ENCODE measurements around the gene FOXA1. TPM values are rescaled to one million over a fixed set of nuclear protein-coding genes. Genes with fewer than 3 reads are reported as not detected.

Gene FOXA1
- total and polyA plus RNA-seq, 9 donors: 0.08 to 3.6 (median 0.17) TPM

- no peak overlapping the region for H3K27ac ChIP-seq (ENCODE audit: low read length)
- no peaks in the 10 kb centered on the region for H3K9me3 ChIP-seq (replicated peaks; ENCODE audit: control insufficient read depth, low read depth, low read length)
- WGBS (ENCODE audit: insufficient coverage): 10% methylated on average over 6 of the region's 16 CpGs
Measured at GRCh38 chr14:37588956-37589714, 5.9 kb downstream of the FOXA1 start.

GRCh38 chr14:37588667-37588955, 6.4 kb downstream of the FOXA1 start:
- H3K4me1 ChIP-seq (ENCODE audit: control insufficient read depth, insufficient read depth, low read length): peaks cover 22% of the 10 kb centered on the region
- WGBS (ENCODE audit: insufficient coverage): 0% methylated on average over 1 of the region's 6 CpGs
- H3K27me3 ChIP-seq (ENCODE audit: control insufficient read depth, insufficient read depth, low read length): peaks cover 81% of the 10 kb centered on the region
- H3K4me3 ChIP-seq (ENCODE audit: low read length): no peak overlapping the region
- no peaks in the 10 kb centered on the region for H3K36me3 ChIP-seq (ENCODE audit: control insufficient read depth, insufficient read depth, low read length)
- no peaks in the 10 kb centered on the region for H3K9me3 ChIP-seq (replicated peaks; ENCODE audit: control insufficient read depth, low read depth, low read length)
- no peak for DNase-seq
- no peak overlapping the region for H3K27ac ChIP-seq (ENCODE audit: low read length)

More at GRCh38 chr14:37588956-37589714, 5.9 kb downstream of the FOXA1 start:
- DNase-seq: no peak
- Histone ChIP-seq H3K4me1 (ENCODE audit: control insufficient read depth, insufficient read depth, low read length) (peaks cover 22% of the 10 kb centered on the region), H3K36me3 (ENCODE audit: control insufficient read depth, insufficient read depth, low read length) (no peaks in the 10 kb centered on the region), H3K27me3 (ENCODE audit: control insufficient read depth, insufficient read depth, low read length) (peaks cover 78% of the 10 kb centered on the region), H3K4me3 (ENCODE audit: low read length) (no peak overlapping the region)

- Histone ChIP-seq H3K27ac (ENCODE audit: low read length) (no peak overlapping the region), H3K9me3 (replicated peaks; ENCODE audit: control insufficient read depth, low read depth, low read length) (no peaks in the 10 kb centered on the region), H3K4me3 (ENCODE audit: low read length) (no peak overlapping the region), H3K27me3 (ENCODE audit: control insufficient read depth, insufficient read depth, low read length) (peaks cover 81% of the 10 kb centered on the region), H3K4me1 (ENCODE audit: control insufficient read depth, insufficient read depth, low read length) (peaks cover 22% of the 10 kb centered on the region), H3K36me3 (ENCODE audit: control insufficient read depth, insufficient read depth, low read length) (no peaks in the 10 kb centered on the region)
- no peak for DNase-seq
- 3% methylated on average over 54 of the region's 63 CpGs for WGBS (ENCODE audit: insufficient coverage)
Measured at GRCh38 chr14:37587881-37588666, 7.0 kb downstream of the FOXA1 start.

GRCh38 chr14:37587131-37587803, 7.8 kb downstream of the FOXA1 start:
- H3K4me1 ChIP-seq (ENCODE audit: control insufficient read depth, insufficient read depth, low read length): peaks cover 22% of the 10 kb centered on the region
- no peak overlapping the region for H3K27ac ChIP-seq (ENCODE audit: low read length)
- WGBS (ENCODE audit: insufficient coverage): 14% methylated on average over 1 of the region's 4 CpGs
- H3K9me3 ChIP-seq (replicated peaks; ENCODE audit: control insufficient read depth, low read depth, low read length): no peaks in the 10 kb centered on the region
- H3K36me3 ChIP-seq (ENCODE audit: control insufficient read depth, insufficient read depth, low read length): no peaks in the 10 kb centered on the region
- no peak overlapping the region for H3K4me3 ChIP-seq (ENCODE audit: low read length)
- H3K27me3 ChIP-seq (ENCODE audit: control insufficient read depth, insufficient read depth, low read length): peaks cover 74% of the 10 kb centered on the region
- DNase-seq: no peak

- Histone ChIP-seq H3K4me3 (ENCODE audit: low read length) (no peak overlapping the region), H3K27ac (ENCODE audit: low read length) (no peak overlapping the region), H3K36me3 (ENCODE audit: control insufficient read depth, insufficient read depth, low read length) (no peaks in the 10 kb centered on the region), H3K27me3 (ENCODE audit: control insufficient read depth, insufficient read depth, low read length) (peaks cover 72% of the 10 kb centered on the region), H3K9me3 (replicated peaks; ENCODE audit: control insufficient read depth, low read depth, low read length) (no peaks in the 10 kb centered on the region), H3K4me1 (ENCODE audit: control insufficient read depth, insufficient read depth, low read length) (peaks cover 19% of the 10 kb centered on the region)
- WGBS (ENCODE audit: insufficient coverage): no CpG with 5 or more reads among the region's 1 CpG
- DNase-seq: no peak
Measured at GRCh38 chr14:37586797-37587130, 8.3 kb downstream of the FOXA1 start.

- DNase-seq: no peak
- Histone ChIP-seq H3K9me3 (replicated peaks; ENCODE audit: control insufficient read depth, low read depth, low read length) (no peaks in the 10 kb centered on the region), H3K36me3 (ENCODE audit: control insufficient read depth, insufficient read depth, low read length) (no peaks in the 10 kb centered on the region), H3K27ac (ENCODE audit: low read length) (no peak overlapping the region), H3K27me3 (ENCODE audit: control insufficient read depth, insufficient read depth, low read length) (peaks cover 69% of the 10 kb centered on the region), H3K4me3 (ENCODE audit: low read length) (no peak overlapping the region), H3K4me1 (ENCODE audit: control insufficient read depth, insufficient read depth, low read length) (peaks cover 16% of the 10 kb centered on the region)
- 6% methylated on average over 3 of the region's 10 CpGs for WGBS (ENCODE audit: insufficient coverage)
Measured at GRCh38 chr14:37585971-37586796, 8.9 kb downstream of the FOXA1 start.

- no peak for DNase-seq
- H3K9me3 ChIP-seq (replicated peaks; ENCODE audit: control insufficient read depth, low read depth, low read length): no peaks in the 10 kb centered on the region
- H3K27me3 ChIP-seq (ENCODE audit: control insufficient read depth, insufficient read depth, low read length): peaks cover 64% of the 10 kb centered on the region
- no peak overlapping the region for H3K4me3 ChIP-seq (ENCODE audit: low read length)
- H3K36me3 ChIP-seq (ENCODE audit: control insufficient read depth, insufficient read depth, low read length): no peaks in the 10 kb centered on the region
- WGBS (ENCODE audit: insufficient coverage): 3% methylated on average over 20 of the region's 23 CpGs
- no peak overlapping the region for H3K27ac ChIP-seq (ENCODE audit: low read length)
- H3K4me1 ChIP-seq (ENCODE audit: control insufficient read depth, insufficient read depth, low read length): peaks cover 16% of the 10 kb centered on the region
Measured at GRCh38 chr14:37585101-37585511, 9.9 kb downstream of the FOXA1 start.

GRCh38 chr14:37584211-37585100, 10.6 kb downstream of the FOXA1 start:
- WGBS (ENCODE audit: insufficient coverage): 2% methylated on average over 60 of the region's 62 CpGs
- H3K27me3 ChIP-seq (ENCODE audit: control insufficient read depth, insufficient read depth, low read length): peaks cover 64% of the 10 kb centered on the region
- H3K27ac ChIP-seq (ENCODE audit: low read length): no peak overlapping the region

More at GRCh38 chr14:37584211-37585100, 10.6 kb downstream of the FOXA1 start:
- H3K4me3 ChIP-seq (ENCODE audit: low read length): no peak overlapping the region
- peaks cover 16% of the 10 kb centered on the region for H3K4me1 ChIP-seq (ENCODE audit: control insufficient read depth, insufficient read depth, low read length)
- no peaks in the 10 kb centered on the region for H3K9me3 ChIP-seq (replicated peaks; ENCODE audit: control insufficient read depth, low read depth, low read length)
- no peak for DNase-seq
- no peaks in the 10 kb centered on the region for H3K36me3 ChIP-seq (ENCODE audit: control insufficient read depth, insufficient read depth, low read length)
